HEK293 (cell line): ENCODE measurements around the gene DNAJC5.
A peak's percentile ranks its signal among the peaks of the same experiment; 100 is the strongest.

ENCODE experiments used
- EGR2 ChIP-seq: fragments of 450-650 bp; formaldehyde crosslinking; IDR thresholded peaks from 2 replicates; pipeline ENCODE4 v1.5.1; 2016; ENCODE audit warnings: low read depth, missing biosample characterization, missing genetic modification characterization
- GLIS1 ChIP-seq: fragments of 450-650 bp; formaldehyde crosslinking; IDR thresholded peaks from 2 replicates; pipeline ENCODE4 v1.5.1; 2016; ENCODE audit warnings: missing biosample characterization, missing genetic modification characterization
- TCF7L2 ChIP-seq: IDR thresholded peaks from 2 replicates; pipeline ENCODE4 v1.6.1; 2011; ENCODE audit warnings: low read depth, mild to moderate bottlenecking, inconsistent platforms, low read length, moderate library complexity, borderline replicate concordance
- ZNF114 ChIP-seq: fragments of 450-650 bp; formaldehyde crosslinking; IDR thresholded peaks from 2 replicates; pipeline ENCODE4 v1.5.0; 2017; ENCODE audit warnings: missing biosample characterization, missing genetic modification characterization
- ZNF239 ChIP-seq: fragments of 450-650 bp; formaldehyde crosslinking; IDR thresholded peaks from 2 replicates; pipeline ENCODE4 v1.5.1; 2016; ENCODE audit warnings: missing biosample characterization, missing genetic modification characterization
- ZNF311 ChIP-seq: fragments of 450-650 bp; formaldehyde crosslinking; IDR thresholded peaks from 2 replicates; pipeline ENCODE4 v1.5.1; 2017; ENCODE audit warnings: missing biosample characterization, missing genetic modification characterization, borderline replicate concordance
- ZNF514 ChIP-seq: fragments of 450-650 bp; formaldehyde crosslinking; IDR thresholded peaks from 2 replicates; pipeline ENCODE4 v1.5.1; 2016; ENCODE audit warnings: missing biosample characterization, missing genetic modification characterization
- ZNF530 ChIP-seq: fragments of 450-650 bp; formaldehyde crosslinking; IDR thresholded peaks from 2 replicates; pipeline ENCODE4 v1.5.1; 2016; ENCODE audit warnings: low read depth, missing biosample characterization, missing genetic modification characterization
- ZNF544 ChIP-seq: fragments of 450-650 bp; formaldehyde crosslinking; IDR thresholded peaks from 2 replicates; pipeline ENCODE4 v1.5.0; 2017; ENCODE audit warnings: missing biosample characterization, missing genetic modification characterization
- ZNF768 ChIP-seq: fragments of 450-650 bp; formaldehyde crosslinking; IDR thresholded peaks from 2 replicates; pipeline ENCODE4 v1.5.1; 2018; ENCODE audit warnings: missing biosample characterization, mild to moderate bottlenecking, missing genetic modification characterization
- ZNF776 ChIP-seq: fragments of 450-650 bp; formaldehyde crosslinking; IDR thresholded peaks from 2 replicates; pipeline ENCODE4 v1.5.0; 2017; ENCODE audit warnings: missing biosample characterization, missing genetic modification characterization, borderline replicate concordance
- ZNF791 ChIP-seq: fragments of 450-650 bp; formaldehyde crosslinking; IDR thresholded peaks from 2 replicates; pipeline ENCODE4 v1.5.1; 2016; ENCODE audit warnings: missing biosample characterization, missing genetic modification characterization
- TF ChIP-seq, protein P1 (sequence below): fragments of 450-650 bp; formaldehyde crosslinking; IDR thresholded peaks from 2 replicates; pipeline ENCODE4 v1.5.1; 2016; ENCODE audit warnings: missing biosample characterization, missing genetic modification characterization
- TF ChIP-seq, protein P2 (sequence below): fragments of 450-650 bp; formaldehyde crosslinking; IDR thresholded peaks from 2 replicates; pipeline ENCODE4 v1.5.1; 2016; ENCODE audit warnings: missing biosample characterization, missing genetic modification characterization
- TF ChIP-seq, protein P3 (sequence below): fragments of 450-650 bp; formaldehyde crosslinking; IDR thresholded peaks from 2 replicates; pipeline ENCODE4 v1.5.1; 2017; ENCODE audit warnings: missing biosample characterization, missing genetic modification characterization
- TF ChIP-seq, protein P4 (sequence below): fragments of 450-650 bp; formaldehyde crosslinking; IDR thresholded peaks from 2 replicates; pipeline ENCODE4 v1.5.1; 2016; ENCODE audit warnings: missing biosample characterization, missing genetic modification characterization
- TF ChIP-seq, protein P5 (sequence below): fragments of 450-650 bp; formaldehyde crosslinking; IDR thresholded peaks from 2 replicates; pipeline ENCODE4 v1.5.1; 2016; ENCODE audit warnings: missing biosample characterization, missing genetic modification characterization
- TF ChIP-seq, protein P6 (sequence below): fragments of 450-650 bp; formaldehyde crosslinking; IDR thresholded peaks from 2 replicates; pipeline ENCODE4 v1.5.1; 2016; ENCODE audit warnings: missing biosample characterization, missing genetic modification characterization, low read depth
- TF ChIP-seq, protein P7 (sequence below): fragments of 450-650 bp; formaldehyde crosslinking; IDR thresholded peaks from 2 replicates; pipeline ENCODE4 v1.5.0; 2017; ENCODE audit warnings: missing biosample characterization, missing genetic modification characterization, borderline replicate concordance

Gene DNAJC5

DNA sequence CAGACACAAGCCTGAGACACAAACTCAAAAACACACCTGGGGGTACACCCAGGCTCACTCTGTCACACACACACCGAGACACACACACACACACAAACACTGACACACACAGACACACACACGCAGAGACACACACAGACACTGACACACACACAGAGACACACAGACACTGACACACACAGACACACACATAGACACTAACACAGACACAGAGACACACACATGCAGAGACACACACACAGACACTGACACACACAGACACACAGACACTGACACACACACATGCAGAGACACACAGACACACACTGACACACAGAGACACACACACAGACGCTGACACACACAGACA, 48.1 kb upstream of the DNAJC5 start (continued):
- TF ChIP-seq, protein P1, sequence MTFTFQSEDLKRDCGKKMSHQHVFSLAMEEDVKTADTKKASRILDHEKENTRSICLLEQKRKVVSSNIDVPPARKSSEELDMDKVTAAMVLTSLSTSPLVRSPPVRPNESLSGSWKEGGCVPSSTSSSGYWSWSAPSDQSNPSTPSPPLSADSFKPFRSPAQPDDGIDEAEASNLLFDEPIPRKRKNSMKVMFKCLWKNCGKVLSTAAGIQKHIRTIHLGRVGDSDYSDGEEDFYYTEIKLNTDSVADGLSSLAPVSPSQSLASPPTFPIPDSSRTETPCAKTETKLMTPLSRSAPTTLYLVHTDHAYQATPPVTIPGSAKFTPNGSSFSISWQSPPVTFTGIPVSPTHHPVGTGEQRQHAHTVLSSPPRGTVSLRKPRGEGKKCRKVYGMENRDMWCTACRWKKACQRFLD (tag by site-specific recombination): no peak
- no peak for TF ChIP-seq ZNF514 (tag by site-specific recombination)
- no peak for TF ChIP-seq EGR2 (tag by site-specific recombination)
- TF ChIP-seq ZNF530 (tag by site-specific recombination): no peak
- no peak; the same call in 1 of the 2 replicates for TF ChIP-seq ZNF768
- 0 out of 2 replicates have a peak, but pooled peaks have one; percentile 13 for TF ChIP-seq ZNF544 (tag by site-specific recombination)
- 0 out of 2 replicates have a peak, but pooled peaks have one; percentile 34 for TF ChIP-seq ZNF776 (tag by site-specific recombination)
- 0 out of 2 replicates have a peak, but pooled peaks have one; percentile 10 for TF ChIP-seq ZNF239 (tag by site-specific recombination)
- peak; percentile 67; the same call in 1 of the 2 replicates for TF ChIP-seq ZNF791
- TF ChIP-seq, protein P2, sequence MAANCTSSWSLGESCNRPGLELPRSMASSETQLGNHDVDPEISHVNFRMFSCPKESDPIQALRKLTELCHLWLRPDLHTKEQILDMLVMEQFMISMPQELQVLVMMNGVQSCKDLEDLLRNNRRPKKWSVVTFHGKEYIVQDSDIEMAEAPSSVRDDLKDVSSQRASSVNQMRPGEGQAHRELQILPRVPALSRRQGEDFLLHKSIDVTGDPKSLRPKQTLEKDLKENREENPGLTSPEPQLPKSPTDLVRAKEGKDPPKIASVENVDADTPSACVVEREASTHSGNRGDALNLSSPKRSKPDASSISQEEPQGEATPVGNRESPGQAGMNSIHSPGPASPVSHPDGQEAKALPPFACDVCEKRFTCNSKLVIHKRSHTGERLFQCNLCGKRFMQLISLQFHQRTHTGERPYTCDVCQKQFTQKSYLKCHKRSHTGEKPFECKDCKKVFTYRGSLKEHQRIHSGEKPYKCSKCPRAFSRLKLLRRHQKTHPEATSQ (tag by site-specific recombination): no peak
- TF ChIP-seq, protein P3, sequence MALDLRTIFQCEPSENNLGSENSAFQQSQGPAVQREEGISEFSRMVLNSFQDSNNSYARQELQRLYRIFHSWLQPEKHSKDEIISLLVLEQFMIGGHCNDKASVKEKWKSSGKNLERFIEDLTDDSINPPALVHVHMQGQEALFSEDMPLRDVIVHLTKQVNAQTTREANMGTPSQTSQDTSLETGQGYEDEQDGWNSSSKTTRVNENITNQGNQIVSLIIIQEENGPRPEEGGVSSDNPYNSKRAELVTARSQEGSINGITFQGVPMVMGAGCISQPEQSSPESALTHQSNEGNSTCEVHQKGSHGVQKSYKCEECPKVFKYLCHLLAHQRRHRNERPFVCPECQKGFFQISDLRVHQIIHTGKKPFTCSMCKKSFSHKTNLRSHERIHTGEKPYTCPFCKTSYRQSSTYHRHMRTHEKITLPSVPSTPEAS (tag by site-specific recombination): peak; percentile 100
- TF ChIP-seq, protein P4, sequence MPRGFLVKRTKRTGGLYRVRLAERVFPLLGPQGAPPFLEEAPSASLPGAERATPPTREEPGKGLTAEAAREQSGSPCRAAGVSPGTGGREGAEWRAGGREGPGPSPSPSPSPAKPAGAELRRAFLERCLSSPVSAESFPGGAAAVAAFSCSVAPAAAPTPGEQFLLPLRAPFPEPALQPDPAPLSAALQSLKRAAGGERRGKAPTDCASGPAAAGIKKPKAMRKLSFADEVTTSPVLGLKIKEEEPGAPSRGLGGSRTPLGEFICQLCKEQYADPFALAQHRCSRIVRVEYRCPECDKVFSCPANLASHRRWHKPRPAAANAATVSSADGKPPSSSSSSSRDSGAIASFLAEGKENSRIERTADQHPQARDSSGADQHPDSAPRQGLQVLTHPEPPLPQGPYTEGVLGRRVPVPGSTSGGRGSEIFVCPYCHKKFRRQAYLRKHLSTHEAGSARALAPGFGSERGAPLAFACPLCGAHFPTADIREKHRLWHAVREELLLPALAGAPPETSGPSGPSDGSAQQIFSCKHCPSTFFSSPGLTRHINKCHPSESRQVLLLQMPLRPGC (tag by site-specific recombination): peak; percentile 33; the same call in 1 of the 2 replicates
- TF ChIP-seq ZNF114 (tag by site-specific recombination): no peak
- TF ChIP-seq, protein P5, sequence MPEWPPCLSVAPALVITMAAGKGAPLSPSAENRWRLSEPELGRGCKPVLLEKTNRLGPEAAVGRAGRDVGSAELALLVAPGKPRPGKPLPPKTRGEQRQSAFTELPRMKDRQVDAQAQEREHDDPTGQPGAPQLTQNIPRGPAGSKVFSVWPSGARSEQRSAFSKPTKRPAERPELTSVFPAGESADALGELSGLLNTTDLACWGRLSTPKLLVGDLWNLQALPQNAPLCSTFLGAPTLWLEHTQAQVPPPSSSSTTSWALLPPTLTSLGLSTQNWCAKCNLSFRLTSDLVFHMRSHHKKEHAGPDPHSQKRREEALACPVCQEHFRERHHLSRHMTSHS (tag by site-specific recombination): no peak
- TF ChIP-seq TCF7L2: no peak
- peak; percentile 36; the same call in 1 of the 2 replicates for TF ChIP-seq GLIS1 (tag by site-specific recombination)
- TF ChIP-seq ZNF311 (tag by site-specific recombination): 0 out of 2 replicates have a peak, but pooled peaks have one; percentile 87
- TF ChIP-seq, protein P6, sequence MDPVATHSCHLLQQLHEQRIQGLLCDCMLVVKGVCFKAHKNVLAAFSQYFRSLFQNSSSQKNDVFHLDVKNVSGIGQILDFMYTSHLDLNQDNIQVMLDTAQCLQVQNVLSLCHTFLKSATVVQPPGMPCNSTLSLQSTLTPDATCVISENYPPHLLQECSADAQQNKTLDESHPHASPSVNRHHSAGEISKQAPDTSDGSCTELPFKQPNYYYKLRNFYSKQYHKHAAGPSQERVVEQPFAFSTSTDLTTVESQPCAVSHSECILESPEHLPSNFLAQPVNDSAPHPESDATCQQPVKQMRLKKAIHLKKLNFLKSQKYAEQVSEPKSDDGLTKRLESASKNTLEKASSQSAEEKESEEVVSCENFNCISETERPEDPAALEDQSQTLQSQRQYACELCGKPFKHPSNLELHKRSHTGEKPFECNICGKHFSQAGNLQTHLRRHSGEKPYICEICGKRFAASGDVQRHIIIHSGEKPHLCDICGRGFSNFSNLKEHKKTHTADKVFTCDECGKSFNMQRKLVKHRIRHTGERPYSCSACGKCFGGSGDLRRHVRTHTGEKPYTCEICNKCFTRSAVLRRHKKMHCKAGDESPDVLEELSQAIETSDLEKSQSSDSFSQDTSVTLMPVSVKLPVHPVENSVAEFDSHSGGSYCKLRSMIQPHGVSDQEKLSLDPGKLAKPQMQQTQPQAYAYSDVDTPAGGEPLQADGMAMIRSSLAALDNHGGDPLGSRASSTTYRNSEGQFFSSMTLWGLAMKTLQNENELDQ (tag by site-specific recombination): no peak
- TF ChIP-seq, protein P7, sequence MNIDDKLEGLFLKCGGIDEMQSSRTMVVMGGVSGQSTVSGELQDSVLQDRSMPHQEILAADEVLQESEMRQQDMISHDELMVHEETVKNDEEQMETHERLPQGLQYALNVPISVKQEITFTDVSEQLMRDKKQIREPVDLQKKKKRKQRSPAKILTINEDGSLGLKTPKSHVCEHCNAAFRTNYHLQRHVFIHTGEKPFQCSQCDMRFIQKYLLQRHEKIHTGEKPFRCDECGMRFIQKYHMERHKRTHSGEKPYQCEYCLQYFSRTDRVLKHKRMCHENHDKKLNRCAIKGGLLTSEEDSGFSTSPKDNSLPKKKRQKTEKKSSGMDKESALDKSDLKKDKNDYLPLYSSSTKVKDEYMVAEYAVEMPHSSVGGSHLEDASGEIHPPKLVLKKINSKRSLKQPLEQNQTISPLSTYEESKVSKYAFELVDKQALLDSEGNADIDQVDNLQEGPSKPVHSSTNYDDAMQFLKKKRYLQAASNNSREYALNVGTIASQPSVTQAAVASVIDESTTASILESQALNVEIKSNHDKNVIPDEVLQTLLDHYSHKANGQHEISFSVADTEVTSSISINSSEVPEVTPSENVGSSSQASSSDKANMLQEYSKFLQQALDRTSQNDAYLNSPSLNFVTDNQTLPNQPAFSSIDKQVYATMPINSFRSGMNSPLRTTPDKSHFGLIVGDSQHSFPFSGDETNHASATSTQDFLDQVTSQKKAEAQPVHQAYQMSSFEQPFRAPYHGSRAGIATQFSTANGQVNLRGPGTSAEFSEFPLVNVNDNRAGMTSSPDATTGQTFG: 0 out of 2 replicates have a peak, but pooled peaks have one; percentile 62
- TF ChIP-seq, all 188 proteins: peak for 12
